CD4-positive, alpha-beta T cell treated with Interleukin-12 subunit alpha and Interleukin-12 subunit beta, for 1 hour (primary cell): ENCODE results near the gene CMIP.

ENCODE experiments used
- DNase-seq: peaks from one replicate; pipeline ENCODE4 v3.0.0-alpha.2; 2020

CMIP gene

DNA sequence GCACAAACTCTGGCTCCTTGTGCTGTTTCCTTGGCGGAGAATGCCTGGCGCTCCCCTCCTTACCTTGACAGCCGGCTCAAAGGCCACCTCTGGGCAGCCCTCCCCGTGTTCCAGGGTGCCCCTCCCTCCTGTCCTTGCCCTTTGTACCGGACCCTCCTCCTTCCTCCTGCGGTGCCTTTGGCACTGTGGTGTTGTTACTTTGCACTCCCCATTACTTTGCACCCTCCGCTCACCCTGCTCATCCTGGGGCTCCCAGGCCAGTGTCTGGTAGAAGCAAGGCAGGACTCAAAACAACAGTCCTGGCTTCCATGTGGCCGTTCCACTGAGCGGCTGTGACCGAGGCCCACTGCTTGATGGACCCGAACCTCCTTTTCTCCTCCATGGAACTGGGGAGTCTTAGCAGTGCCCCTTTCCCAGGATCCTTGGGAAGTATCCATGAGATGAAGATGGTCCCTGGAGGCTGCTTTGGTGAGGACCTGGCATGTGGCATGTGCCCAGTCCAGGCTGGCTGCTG lies 147.8 kb downstream of the CMIP start:
- DNase-seq = no peak

DNA sequence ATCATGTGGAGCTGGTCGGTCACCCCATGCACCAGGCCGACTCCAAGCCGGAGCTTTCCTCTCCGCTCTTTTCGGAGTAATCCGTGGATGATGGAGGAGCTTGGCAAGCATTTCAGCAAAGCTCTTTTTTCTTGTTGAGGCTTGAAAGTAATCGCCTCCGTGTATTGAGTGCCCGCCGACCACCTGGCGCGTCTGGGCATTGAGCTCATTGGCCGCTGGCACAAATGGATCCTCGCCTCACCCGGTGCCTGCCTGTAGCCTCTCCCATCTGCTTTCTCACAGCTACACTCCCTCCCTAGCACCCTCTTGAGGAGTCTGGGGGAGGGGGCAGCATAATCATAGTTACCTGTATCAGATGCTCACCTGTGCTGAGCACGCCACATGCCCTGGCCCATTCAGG lies 148.9 kb downstream of the CMIP start:
- DNase-seq = no peak

DNA sequence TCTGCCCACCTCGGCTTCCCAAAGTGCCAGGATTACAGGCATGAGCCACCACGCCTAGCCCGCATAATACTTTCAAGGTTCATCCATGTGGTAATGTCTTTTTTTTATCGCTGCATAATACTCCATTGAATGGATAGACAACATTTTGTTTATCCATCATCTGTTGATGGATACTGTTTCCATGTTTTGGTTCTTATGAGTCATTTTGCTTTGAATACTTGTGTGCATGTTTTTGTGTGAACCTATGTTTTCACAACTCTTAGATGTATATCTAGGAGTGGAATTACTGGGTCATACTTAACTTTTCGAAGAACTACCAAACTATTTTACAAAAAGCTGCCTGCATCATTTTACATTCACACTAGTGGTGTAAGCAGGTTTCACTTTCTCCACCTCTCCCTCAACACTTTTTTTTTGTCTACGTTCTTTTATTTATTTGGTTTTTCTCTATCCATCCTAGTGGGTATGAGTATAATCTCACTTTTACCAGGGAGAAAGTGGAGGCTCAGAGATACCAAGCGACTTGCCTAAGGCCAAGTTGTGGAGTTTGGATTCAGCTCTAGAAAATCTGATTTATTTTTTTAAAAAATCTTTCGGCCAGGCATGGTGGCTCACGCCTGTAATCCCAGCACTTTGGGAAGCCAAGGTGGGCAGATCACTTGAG lies 151.2 kb downstream of the CMIP start:
- no peak for DNase-seq

DNA sequence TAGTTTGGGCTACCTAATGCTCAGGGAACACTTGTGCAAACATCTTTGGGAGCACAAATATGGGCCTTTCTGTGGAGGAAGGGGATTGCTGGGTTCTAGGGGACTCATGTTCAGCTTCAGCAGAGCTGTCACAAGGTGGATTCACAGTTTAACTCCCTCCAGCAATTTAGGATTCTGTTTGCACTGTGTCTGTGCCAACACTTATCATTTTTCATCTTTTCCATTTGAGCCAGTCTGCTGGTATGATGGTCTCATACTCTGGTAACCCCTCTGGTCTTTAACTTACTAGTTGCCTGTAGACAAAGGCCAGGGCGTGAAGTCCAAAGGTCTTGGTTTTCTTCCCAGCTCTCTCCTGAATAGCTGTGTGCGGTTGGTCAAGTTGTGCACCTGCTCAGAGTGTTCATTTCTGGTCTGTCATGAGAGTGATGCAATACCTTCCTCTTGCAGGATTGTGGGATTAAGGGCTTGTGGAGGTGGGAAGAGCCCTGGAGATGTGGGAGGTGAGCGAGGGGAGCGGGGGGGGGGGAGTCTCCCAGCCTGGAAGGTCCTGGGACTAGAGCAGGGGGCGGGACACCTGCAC lies 152.6 kb downstream of the CMIP start:
- no peak for DNase-seq

GRCh38 chr16:81598083-81598482 lies 153.5 kb downstream of the CMIP start:
- DNase-seq = no peak

GRCh38 chr16:81599034-81599744 lies 154.6 kb downstream of the CMIP start:
- DNase-seq = no peak

GRCh38 chr16:81600275-81600674 lies 155.7 kb downstream of the CMIP start:
- no peak for DNase-seq

DNA sequence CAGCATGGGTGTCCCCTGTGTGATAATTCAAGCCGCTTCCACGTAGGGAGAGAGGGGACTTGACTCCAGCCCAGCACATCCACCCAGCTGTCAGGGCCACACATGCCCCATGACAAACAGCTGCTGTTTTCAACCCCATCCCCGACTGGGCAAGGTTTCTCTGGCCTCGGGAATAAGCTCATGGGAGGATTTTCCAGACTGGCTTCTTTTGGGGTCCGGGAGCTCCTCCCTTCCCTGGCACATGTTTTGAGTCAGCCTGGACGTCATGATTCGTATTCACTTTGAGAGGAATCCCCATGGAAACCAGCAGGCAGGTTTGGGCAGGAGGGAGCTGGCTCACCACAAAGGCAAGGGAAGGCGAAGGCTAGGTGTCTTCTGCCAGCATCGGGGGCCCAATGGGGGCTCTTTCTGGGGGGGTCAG lies 156.4 kb downstream of the CMIP start:
- no peak for DNase-seq

DNA sequence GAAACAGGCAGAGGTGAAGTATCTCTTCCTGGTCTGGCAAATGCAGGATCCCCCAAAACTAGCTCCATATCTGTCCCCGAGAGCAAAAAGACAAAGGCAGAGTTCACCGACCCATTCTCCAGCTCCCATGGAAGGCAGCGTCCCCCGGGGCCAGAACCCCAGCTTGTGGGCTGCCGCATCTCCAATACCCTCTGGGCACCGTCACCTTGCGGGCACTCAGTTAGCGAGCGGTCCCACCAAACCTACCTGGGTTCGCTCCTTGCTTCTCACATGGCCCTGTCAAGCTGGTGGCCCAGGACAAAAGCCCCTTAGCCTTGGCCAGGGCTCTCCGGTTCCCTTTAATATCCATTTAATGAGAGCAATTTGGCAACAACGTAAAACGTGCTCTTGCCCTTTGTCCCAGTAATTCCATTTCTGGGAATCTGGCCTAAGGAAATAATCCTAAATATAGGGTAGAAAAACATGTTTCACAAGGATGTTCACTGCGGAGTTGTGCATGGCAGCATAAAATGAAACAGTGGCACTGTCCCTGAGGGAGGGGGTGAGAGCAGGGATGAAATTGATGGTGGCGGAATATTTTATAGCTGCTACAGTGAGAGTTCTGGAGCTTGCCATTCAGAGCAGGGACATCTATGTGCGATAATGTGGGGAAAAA lies 157.1 kb downstream of the CMIP start:
- no peak for DNase-seq

- DNase-seq = no peak
These were observed 157.7 kb downstream of the CMIP start for GRCh38 chr16:81602256-81602776.

GRCh38 chr16:81602792-81603191 lies 158.2 kb downstream of the CMIP start:
- no peak for DNase-seq

DNA sequence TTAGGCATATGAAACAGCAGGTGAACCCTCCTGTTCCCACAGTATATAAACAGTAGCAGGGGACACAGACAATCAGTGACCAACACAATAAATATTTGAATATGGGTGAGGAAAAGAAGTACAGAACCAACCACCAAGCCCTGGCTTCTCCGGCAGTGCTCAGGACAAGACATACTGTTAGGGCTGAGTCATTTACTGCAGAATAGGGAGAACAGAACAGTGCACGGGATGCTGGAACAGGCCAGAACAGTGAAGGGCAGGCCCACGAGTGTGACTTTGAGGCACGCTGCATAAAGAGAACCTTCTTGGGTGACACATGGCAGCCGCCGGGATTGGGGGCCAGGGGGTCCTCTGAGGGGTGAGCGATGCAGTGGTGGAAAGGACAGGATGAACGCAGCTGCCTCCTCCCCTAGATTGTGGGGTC lies 160.4 kb downstream of the CMIP start:
- DNase-seq = no peak

- no peak for DNase-seq
These were observed 161.4 kb downstream of the CMIP start for GRCh38 chr16:81606039-81606438.

DNA sequence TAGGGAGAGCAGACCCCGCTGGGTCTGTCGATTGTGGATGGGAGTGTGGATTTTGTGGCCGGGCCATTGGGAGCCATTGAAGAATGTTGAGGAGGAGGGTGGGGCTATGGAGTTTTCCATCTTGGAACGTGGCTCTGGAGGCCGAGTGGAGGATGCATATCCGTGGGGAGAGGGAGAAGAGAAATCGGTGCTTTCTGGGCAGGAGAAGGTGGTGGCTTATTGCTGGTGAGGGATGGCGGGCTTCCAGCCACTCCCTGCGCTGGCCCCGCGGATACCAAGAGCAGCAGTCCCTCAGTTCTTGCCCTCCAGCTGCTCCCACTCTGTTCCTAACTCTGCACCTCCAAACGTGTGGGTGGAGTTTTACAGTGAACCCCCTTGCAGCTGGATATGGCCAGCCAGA lies 162.4 kb downstream of the CMIP start:
- DNase-seq = no peak

DNA sequence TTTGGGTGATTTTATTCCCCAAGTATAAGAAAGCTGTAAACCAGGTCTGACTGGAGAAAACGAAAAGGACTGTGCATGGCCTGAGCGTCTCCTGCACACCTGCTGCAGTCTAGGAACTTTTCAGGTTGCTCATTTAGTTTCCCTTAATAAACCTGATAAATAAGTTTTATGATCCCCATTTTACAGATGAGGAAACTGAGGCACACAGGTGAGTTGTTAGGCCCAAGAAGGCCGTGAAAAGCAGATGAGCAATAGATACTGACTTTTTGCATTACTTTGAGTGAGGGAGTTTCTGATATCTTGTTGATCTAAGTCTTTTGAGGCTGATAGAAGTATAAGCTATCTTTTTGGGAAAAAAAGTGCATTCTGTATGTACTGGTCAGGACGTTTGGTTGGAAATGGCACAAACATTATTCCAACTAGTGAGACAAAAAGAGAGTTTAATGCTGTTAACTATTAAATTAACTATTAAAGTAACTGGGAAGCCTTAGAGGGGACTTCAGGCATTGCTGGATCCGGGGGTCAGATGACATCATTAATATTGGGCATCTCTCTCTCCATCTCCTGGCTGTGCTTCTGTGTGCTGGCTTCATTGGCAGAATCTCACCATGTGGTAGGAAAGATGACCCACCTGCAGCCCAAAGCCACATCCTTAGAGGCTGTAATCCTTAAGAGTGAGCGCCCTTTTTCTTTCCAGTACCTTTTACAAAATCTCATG lies 163.4 kb downstream of the CMIP start:
- DNase-seq = no peak

DNA sequence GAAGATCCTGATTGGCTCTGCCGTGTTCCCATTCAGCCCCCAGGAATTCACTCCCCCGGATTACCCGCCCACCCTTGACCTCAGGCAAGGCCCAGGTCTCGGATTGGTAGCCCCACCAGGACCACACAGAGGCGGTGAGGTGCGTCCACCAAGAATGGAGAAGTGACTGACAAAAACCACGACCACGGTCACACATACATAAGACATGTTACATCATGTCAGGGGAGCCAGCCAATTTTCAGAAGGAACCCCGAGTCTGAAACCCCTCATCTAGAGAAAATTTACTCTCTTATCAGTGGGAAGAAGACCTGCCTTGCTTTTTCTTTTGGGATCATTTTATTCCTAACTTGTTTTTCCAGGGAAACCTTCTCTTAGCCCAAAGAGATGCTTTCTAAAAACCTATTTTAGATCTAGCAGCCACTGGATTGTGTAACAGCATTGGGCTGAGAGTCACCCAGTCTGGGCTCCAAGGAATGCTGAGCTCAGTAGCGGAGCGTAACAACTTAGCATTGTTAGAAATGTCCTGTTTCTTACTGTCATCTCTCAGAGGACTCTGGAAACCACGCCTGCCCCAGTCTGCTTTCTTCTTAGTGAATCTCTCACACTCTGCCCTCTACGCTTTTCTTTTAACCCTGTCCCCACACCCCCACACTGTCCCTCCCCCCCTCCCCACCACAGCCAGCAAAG lies 164.1 kb downstream of the CMIP start:
- no peak for DNase-seq

DNA sequence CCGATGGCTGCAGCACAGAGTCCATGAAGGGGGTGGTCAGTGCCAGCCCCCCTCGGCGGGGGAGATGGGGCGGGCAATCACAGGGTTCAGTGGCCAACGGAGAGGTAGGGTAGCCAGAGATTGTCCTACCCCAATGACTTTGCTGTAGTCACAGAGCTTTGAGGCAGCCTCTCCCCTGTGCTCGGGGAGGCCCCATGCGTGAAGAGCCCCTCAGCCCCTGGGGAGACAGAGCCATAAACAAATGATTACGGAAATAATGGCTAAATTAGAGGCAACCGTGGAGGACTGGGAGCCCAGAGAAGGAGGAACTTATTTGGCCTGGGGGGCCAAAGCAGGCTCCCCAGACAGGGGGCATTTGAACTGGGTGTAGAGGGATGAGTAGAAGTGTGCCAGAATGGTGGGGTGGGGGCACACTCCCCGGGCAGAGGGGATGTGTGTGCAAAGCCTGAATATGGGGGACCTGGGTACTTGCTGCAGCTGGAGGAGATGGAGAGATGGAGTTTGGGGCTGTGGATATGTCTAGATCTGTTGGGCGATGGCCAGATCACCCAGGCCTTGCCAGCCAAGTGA lies 164.8 kb downstream of the CMIP start:
- DNase-seq = no peak

GRCh38 chr16:81610144-81610842 lies 165.7 kb downstream of the CMIP start:
- no peak for DNase-seq

- DNase-seq = no peak
These were observed 166.3 kb downstream of the CMIP start for GRCh38 chr16:81610936-81611335.

GRCh38 chr16:81611721-81612120 lies 167.1 kb downstream of the CMIP start:
- no peak for DNase-seq
